Inflammatory macrophage treated with lipopolysaccharide for 4 hours (primary cell): ENCODE data around the gene ZNF557.

Source experiments
- DNase-seq: peaks from one replicate; pipeline ENCODE4 v3.0.0-alpha.2; 2020

Gene ZNF557

GRCh38 chr19:7076151-7076550, 6.6 kb downstream of the ZNF557 start:
- DNase-seq: no peak

GRCh38 chr19:7078008-7078407, 8.5 kb downstream of the ZNF557 start:
- DNase-seq: no peak

GRCh38 chr19:7083076-7083956, 13.8 kb downstream of the ZNF557 start:
- no peak for DNase-seq

- no peak for DNase-seq
Observed at GRCh38 chr19:7088999-7089398, 19.5 kb downstream of the ZNF557 start.

- no peak for DNase-seq
Observed at GRCh38 chr19:7098096-7098495, 28.6 kb downstream of the ZNF557 start.

- DNase-seq: peak; percentile 94
Observed at GRCh38 chr19:7098701-7099596, 29.4 kb downstream of the ZNF557 start.

GRCh38 chr19:7099597-7099921, 30.1 kb downstream of the ZNF557 start:
- DNase-seq: no peak

GRCh38 chr19:7101498-7102253, 32.2 kb downstream of the ZNF557 start:
- no peak for DNase-seq

- peak; percentile 68 for DNase-seq
Observed at GRCh38 chr19:7104747-7105447, 35.4 kb downstream of the ZNF557 start.

GRCh38 chr19:7106711-7107657, 37.5 kb downstream of the ZNF557 start:
- DNase-seq: no peak

GRCh38 chr19:7109678-7110289, 40.3 kb downstream of the ZNF557 start:
- no peak for DNase-seq

- no peak for DNase-seq
Observed at GRCh38 chr19:7112675-7113074, 43.2 kb downstream of the ZNF557 start.

GRCh38 chr19:7113233-7113632, 43.7 kb downstream of the ZNF557 start:
- no peak for DNase-seq

- no peak for DNase-seq
Observed at GRCh38 chr19:7115721-7116120, 46.2 kb downstream of the ZNF557 start.

GRCh38 chr19:7117248-7117647, 47.7 kb downstream of the ZNF557 start:
- DNase-seq: no peak

- no peak for DNase-seq
Observed at GRCh38 chr19:7119582-7119981, 50.1 kb downstream of the ZNF557 start.

GRCh38 chr19:7120499-7120898, 51.0 kb downstream of the ZNF557 start:
- DNase-seq: no peak

- no peak for DNase-seq
Observed at GRCh38 chr19:7122701-7123100, 53.2 kb downstream of the ZNF557 start.

- no peak for DNase-seq
Observed at GRCh38 chr19:7124782-7125181, 55.3 kb downstream of the ZNF557 start.

- DNase-seq: no peak
Observed at GRCh38 chr19:7125221-7125620, 55.7 kb downstream of the ZNF557 start.

GRCh38 chr19:7126132-7126531, 56.6 kb downstream of the ZNF557 start:
- no peak for DNase-seq
